SH-SY5Y (cell line): ENCODE measurements around the gene PHACTR1.

Experiments used
- GATA2 ChIP-seq: IDR thresholded peaks from 2 replicates; pipeline ENCODE4 v1.6.1; 2011; ENCODE audit warnings: mild to moderate bottlenecking, low read depth, low read length
- GATA3 ChIP-seq: IDR thresholded peaks from 2 replicates; pipeline ENCODE4 v1.6.1; 2011; ENCODE audit warnings: low read depth, mild to moderate bottlenecking, low read length, moderate library complexity

DNA sequence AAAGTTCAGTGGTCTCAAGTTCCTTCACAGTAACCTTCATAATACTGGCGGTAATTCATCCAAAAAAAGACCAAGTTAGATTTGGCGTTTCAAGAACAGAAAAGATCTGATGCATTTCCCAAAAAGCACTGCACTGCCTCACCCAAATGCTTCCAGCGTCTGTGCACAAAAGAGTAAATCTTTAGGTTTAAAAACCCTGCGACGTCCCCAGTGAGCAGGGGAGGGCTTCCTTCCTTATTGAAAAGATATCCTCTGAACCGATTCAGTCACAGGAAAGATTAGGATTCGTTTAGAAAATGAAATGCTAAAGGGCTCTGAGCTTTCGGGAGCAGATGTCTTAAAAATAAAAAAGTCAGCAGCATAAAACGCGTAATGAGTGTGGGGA is 611.1 kb downstream of the PHACTR1 start:
- TF ChIP-seq GATA3: no peak
- TF ChIP-seq GATA2: no peak
